ENCODE data around the gene CACNA2D3. TPM values are rescaled to one million over a fixed set of nuclear protein-coding genes. Genes with fewer than 3 reads are reported as not detected.

The CACNA2D3 gene
- total RNA-seq, 1 donor from 2014 or later: 0.70 TPM

GRCh38 chr3:54845011-54845410 lies 722.7 kb downstream of the CACNA2D3 start:
- Histone ChIP-seq H3K79me2 (ENCODE audit: insufficient read depth, low read length) (no peaks in the 10 kb centered on the region), H3K4me3 (ENCODE audit: insufficient read depth, low read depth, low read length) (no peak overlapping the region), H3K27me3 (ENCODE audit: insufficient read depth, low read length) (peaks cover 2% of the 10 kb centered on the region), H3K4me1 (ENCODE audit: insufficient read depth, low read length) (no peaks in the 10 kb centered on the region), H3K4me2 (ENCODE audit: low read length) (no peak overlapping the region), H2AFZ (ENCODE audit: low read depth, low read length) (no peak overlapping the region), H3K9ac (ENCODE audit: low read length) (no peak overlapping the region), H4K20me1 (ENCODE audit: insufficient read depth, low read length) (no peaks in the 10 kb centered on the region), H3K36me3 (ENCODE audit: insufficient read depth, low read length) (no peaks in the 10 kb centered on the region), H3K27ac (ENCODE audit: low read depth, low read length) (no peak overlapping the region), H3K9me3 (ENCODE audit: insufficient read depth, low read depth, low read length) (no peaks in the 10 kb centered on the region)
- Mint-ChIP-seq H3K36me3 (ENCODE audit: low read depth, unreplicated experiment) (no peaks in the 10 kb centered on the region), H3K27me3 (ENCODE audit: low read depth, unreplicated experiment) (peaks cover 22% of the 10 kb centered on the region), H3K27ac (ENCODE audit: unreplicated experiment) (no peak overlapping the region), H3K9me3 (ENCODE audit: unreplicated experiment) (peaks cover 2% of the 10 kb centered on the region), H3K4me3 (ENCODE audit: unreplicated experiment) (no peak overlapping the region), H3K4me1 (ENCODE audit: low read depth, unreplicated experiment) (peaks cover 4% of the 10 kb centered on the region)
- TF ChIP-seq EZH2 (IDR thresholded peaks at IDR 0.05; ENCODE audit: insufficient read depth, low read length): no peak
- no peak for TF ChIP-seq CTCF (IDR thresholded peaks at IDR 0.05; ENCODE audit: insufficient read depth, low read depth, low read length)
- no peak for DNase-seq (ENCODE audit: low read depth)
- no peak for FAIRE-seq

- TF ChIP-seq CTCF (IDR thresholded peaks at IDR 0.05; ENCODE audit: insufficient read depth, low read depth, low read length): no peak
- no peak for TF ChIP-seq EZH2 (IDR thresholded peaks at IDR 0.05; ENCODE audit: insufficient read depth, low read length)
- Mint-ChIP-seq H3K36me3 (ENCODE audit: low read depth, unreplicated experiment) (no peaks in the 10 kb centered on the region), H3K9me3 (ENCODE audit: unreplicated experiment) (peaks cover 2% of the 10 kb centered on the region), H3K27me3 (ENCODE audit: low read depth, unreplicated experiment) (peaks cover 26% of the 10 kb centered on the region), H3K4me1 (ENCODE audit: low read depth, unreplicated experiment) (peaks cover 4% of the 10 kb centered on the region), H3K27ac (ENCODE audit: unreplicated experiment) (no peak overlapping the region), H3K4me3 (ENCODE audit: unreplicated experiment) (no peak overlapping the region)
- Histone ChIP-seq H3K79me2 (ENCODE audit: insufficient read depth, low read length) (no peaks in the 10 kb centered on the region), H3K9me3 (ENCODE audit: insufficient read depth, low read depth, low read length) (no peaks in the 10 kb centered on the region), H2AFZ (ENCODE audit: low read depth, low read length) (no peak overlapping the region), H3K36me3 (ENCODE audit: insufficient read depth, low read length) (no peaks in the 10 kb centered on the region), H3K27me3 (ENCODE audit: insufficient read depth, low read length) (peaks cover 2% of the 10 kb centered on the region), H3K27ac (ENCODE audit: low read depth, low read length) (no peak overlapping the region), H3K4me3 (ENCODE audit: insufficient read depth, low read depth, low read length) (no peak overlapping the region), H3K9ac (ENCODE audit: low read length) (no peak overlapping the region), H3K4me1 (ENCODE audit: insufficient read depth, low read length) (no peaks in the 10 kb centered on the region), H3K4me2 (ENCODE audit: low read length) (no peak overlapping the region), H4K20me1 (ENCODE audit: insufficient read depth, low read length) (no peaks in the 10 kb centered on the region)
- FAIRE-seq: no peak
- DNase-seq (ENCODE audit: low read depth): no peak
These were observed 723.2 kb downstream of the CACNA2D3 start for GRCh38 chr3:54845551-54845950.

GRCh38 chr3:54846119-54846518 lies 723.8 kb downstream of the CACNA2D3 start:
- peaks cover 26% of the 10 kb centered on the region for H3K27me3 Mint-ChIP-seq (ENCODE audit: low read depth, unreplicated experiment)
- no peaks in the 10 kb centered on the region for H3K79me2 ChIP-seq (ENCODE audit: insufficient read depth, low read length)
- H3K27ac ChIP-seq (ENCODE audit: low read depth, low read length): no peak overlapping the region
- H3K36me3 ChIP-seq (ENCODE audit: insufficient read depth, low read length): no peaks in the 10 kb centered on the region
- no peak overlapping the region for H2AFZ ChIP-seq (ENCODE audit: low read depth, low read length)
- FAIRE-seq (no peak), DNase-seq (ENCODE audit: low read depth) (no peak)
- no peak overlapping the region for H3K4me3 ChIP-seq (ENCODE audit: insufficient read depth, low read depth, low read length)
- peaks cover 2% of the 10 kb centered on the region for H3K9me3 Mint-ChIP-seq (ENCODE audit: unreplicated experiment)
- no peak overlapping the region for H3K27ac Mint-ChIP-seq (ENCODE audit: unreplicated experiment)
- no peak overlapping the region for H3K9ac ChIP-seq (ENCODE audit: low read length)
- TF ChIP-seq EZH2 (IDR thresholded peaks at IDR 0.05; ENCODE audit: insufficient read depth, low read length) (no peak), CTCF (IDR thresholded peaks at IDR 0.05; ENCODE audit: insufficient read depth, low read depth, low read length) (no peak)
- H3K4me1 ChIP-seq (ENCODE audit: insufficient read depth, low read length): no peaks in the 10 kb centered on the region
- H4K20me1 ChIP-seq (ENCODE audit: insufficient read depth, low read length): no peaks in the 10 kb centered on the region
- H3K4me1 Mint-ChIP-seq (ENCODE audit: low read depth, unreplicated experiment): peaks cover 4% of the 10 kb centered on the region
- H3K36me3 Mint-ChIP-seq (ENCODE audit: low read depth, unreplicated experiment): no peaks in the 10 kb centered on the region
- H3K9me3 ChIP-seq (ENCODE audit: insufficient read depth, low read depth, low read length): no peaks in the 10 kb centered on the region
- no peak overlapping the region for H3K4me3 Mint-ChIP-seq (ENCODE audit: unreplicated experiment)
- peaks cover 2% of the 10 kb centered on the region for H3K27me3 ChIP-seq (ENCODE audit: insufficient read depth, low read length)
- no peak overlapping the region for H3K4me2 ChIP-seq (ENCODE audit: low read length)
